B cell (primary cell): ENCODE results near the gene PKMYT1. TPM values are rescaled to one million over a fixed set of nuclear protein-coding genes. Genes with fewer than 3 reads are reported as not detected.

Source experiments
- ATAC-seq: fragments of 200-7000 bp; cut with Tn5 transposase; one replicate; pipeline ENCODE4 v1.10.0; 2021; ENCODE audit warnings: low read depth, mild to moderate bottlenecking, moderate number of reproducible peaks, moderate library complexity
- CTCF ChIA-PET: fragments of 350-600 bp; sonication (Branson Sonifier 250); formaldehyde crosslinking; loops from one replicate; lab custom pipeline; 2021; ENCODE audit warnings: antibody characterized with exemption, inconsistent platforms; lab: Charles Lee
- POLR2A ChIA-PET: fragments of 350-600 bp; sonication (Branson Sonifier 250); formaldehyde crosslinking; loops from one replicate; lab custom pipeline; 2021; ENCODE audit warnings: antibody characterized with exemption; lab: Charles Lee
- DNase-seq: peaks from one replicate; pipeline ENCODE4 v3.0.0; 2013
- H2AFZ ChIP-seq: 2 replicates; pipeline ENCODE4 v1.6.1; 2012; ENCODE audit warnings: mild to moderate bottlenecking, low read depth, low read length; ENCODE audit not compliant: insufficient read depth, poor library complexity, severe bottlenecking
- H3K27ac ChIP-seq, 2 donors: 1 replicate in 1 of 2; 2 replicates in 1 of 2; pipeline ENCODE4 v1.5.1; 2012 to 2013; ENCODE audit warnings: low read length in 2 of 2, mild to moderate bottlenecking in 2 of 2, moderate library complexity in 1 of 2
- H3K27me3 ChIP-seq, 4 experiments: fragments of 200-600 bp in 1 of 4; sonication (generic) in 1 of 4; replicated peaks in 1 of 4; 1 replicate in 2 of 4; 2 replicates in 2 of 4; pipeline versions ENCODE4 v1.6.1 to v1.7.0; 2013 to 2016; ENCODE audit warnings: low read length in 3 of 4, mild to moderate bottlenecking in 2 of 4, mixed read lengths in 1 of 4, moderate library complexity in 1 of 4; ENCODE audit not compliant: insufficient read depth in 4 of 4, control insufficient read depth in 3 of 4; ENCODE audit errors: control extremely low read depth in 1 of 4
- H3K36me3 ChIP-seq, 2 experiments: replicated peaks in 1 of 2; 1 replicate in 1 of 2; 2 replicates in 1 of 2; pipeline versions ENCODE4 v1.6.1 to v1.7.1; 2013; ENCODE audit warnings: low read length in 1 of 2; ENCODE audit not compliant: insufficient read depth in 2 of 2, control insufficient read depth in 1 of 2; ENCODE audit errors: control extremely low read depth in 1 of 2, extremely low read depth in 1 of 2
- H3K4me1 ChIP-seq, 2 donors: fragments of 200-600 bp in 1 of 2; sonication (generic) in 1 of 2; 1 replicate in 1 of 2; 2 replicates in 1 of 2; pipeline versions ENCODE4 v1.5.1 to v1.6.1; 2013 to 2017; ENCODE audit warnings: low read length in 2 of 2; ENCODE audit not compliant: control insufficient read depth in 2 of 2, insufficient read depth in 2 of 2
- H3K4me2 ChIP-seq: replicated peaks from 2 replicates; pipeline ENCODE3; 2012; ENCODE audit warnings: mild to moderate bottlenecking, low read depth, low read length; ENCODE audit not compliant: poor library complexity, severe bottlenecking
- H3K4me3 ChIP-seq, 5 experiments: fragments of 200-600 bp in 1 of 5; sonication (generic) in 1 of 5; 1 replicate in 3 of 5; 2 replicates in 2 of 5; pipeline versions ENCODE4 v1.5.1 to v1.7.0; 2011 to 2016; ENCODE audit warnings: low read length in 4 of 5, mild to moderate bottlenecking in 4 of 5, low read depth in 2 of 5, control low read depth in 1 of 5, moderate library complexity in 1 of 5; ENCODE audit not compliant: insufficient read depth in 1 of 5; ENCODE audit errors: control extremely low read depth in 1 of 5, extremely low read depth in 1 of 5
- H3K79me2 ChIP-seq: fragments of 200-600 bp; sonication (generic); one replicate; pipeline ENCODE4 v1.6.0; 2016; ENCODE audit warnings: low read length; ENCODE audit not compliant: control insufficient read depth, insufficient read depth
- H3K9ac ChIP-seq: fragments of 200-600 bp; sonication (generic); 2 replicates; pipeline ENCODE4 v1.6.1; 2017; ENCODE audit warnings: mild to moderate bottlenecking, low read length, moderate library complexity
- H3K9me3 ChIP-seq, 3 donors: one replicate each; pipeline versions ENCODE4 v1.6.1 to v1.7.1; 2013; ENCODE audit warnings: low read length in 2 of 3; ENCODE audit not compliant: control insufficient read depth in 2 of 3, insufficient read depth in 1 of 3; ENCODE audit errors: control extremely low read depth in 1 of 3
- H4K20me1 ChIP-seq: 2 replicates; pipeline ENCODE4 v1.6.0; 2012; ENCODE audit warnings: mild to moderate bottlenecking, low read length; ENCODE audit not compliant: insufficient read depth, control insufficient read depth, poor library complexity, severe bottlenecking
- H3K27ac Mint-ChIP-seq: one replicate; pipeline ENCODE4 v1.8.0; 2021; ENCODE audit warnings: mixed read lengths
- H3K27me3 Mint-ChIP-seq: one replicate; pipeline ENCODE4 v1.8.0; 2021; ENCODE audit warnings: mixed read lengths
- H3K4me1 Mint-ChIP-seq: one replicate; pipeline ENCODE4 v1.8.0; 2021; ENCODE audit warnings: mixed read lengths
- H3K4me3 Mint-ChIP-seq: one replicate; pipeline ENCODE4 v1.8.0; 2021; ENCODE audit warnings: mixed read lengths
- H3K9me3 Mint-ChIP-seq: one replicate; pipeline ENCODE4 v1.8.0; 2022; ENCODE audit warnings: mixed read lengths; ENCODE audit not compliant: insufficient read depth
- EZH2 ChIP-seq: IDR thresholded peaks from 2 replicates; pipeline ENCODE4 v1.6.1; 2012; ENCODE audit warnings: borderline replicate concordance, low read depth, mild to moderate bottlenecking, moderate library complexity, low read length; ENCODE audit not compliant: insufficient read depth, poor library complexity, severe bottlenecking
- WGBS: methylation state at CpG from one replicate; pipeline ENCODE4 v1.1.5; 2013; ENCODE audit warnings: missing lambda C conversion rate; ENCODE audit not compliant: insufficient coverage; 5-methylcytosine and 5-hydroxymethylcytosine counted together
- intact Hi-C: fragments of 100-400 bp; cut with micrococcal nuclease; formaldehyde crosslinking; loops from one replicate; pipeline ENCODE4 v1.10.0; 2022
- polyA plus RNA-seq: library from polyadenylated mRNA; depleted of rRNA; stranded (reverse); fragments of >200 nt; gene quantifications from 2 replicates; pipeline ENCODE4 v1.2.3, GENCODE V29; 2012
- total RNA-seq, 2 donors: library from RNA; stranded (reverse); fragments of 120-200 nt in 1 of 2; gene quantifications; 1 replicate in 1 of 2; 2 replicates in 1 of 2; pipeline versions ENCODE4 v1.2.3 to v1.2.4, GENCODE V29; 2013 to 2022
- TF ChIP-seq, protein P1 (sequence below): fragments of 200-600 bp; IDR thresholded peaks from one replicate; pipeline ENCODE4 v1.8.0; 2022; ENCODE audit warnings: antibody characterized with exemption, mild to moderate bottlenecking

Gene PKMYT1
- total and polyA plus RNA-seq, 2 donors (not counting 1 experiment from before 2014, with no cell fraction given): 0.67 to 2.6 TPM

GRCh38 chr16:3026003-3026378 lies 45.7 kb upstream of the PKMYT1 start:
- Histone ChIP-seq H3K9ac (no peak overlapping the region), H3K4me1 (peaks cover 51 to 58% of the 10 kb centered on the region in 2 donors), H3K79me2 (peaks cover 15% of the 10 kb centered on the region), H3K9me3 (peaks cover 0 to 13% (median 0%) of the 10 kb centered on the region in 3 donors), H3K36me3 (peaks cover 0 to 18% of the 10 kb centered on the region in 2 experiments), H3K4me2 (no peak overlapping the region), H2AFZ (no peak overlapping the region), H3K27ac (no peak overlapping the region), H3K27me3 (peaks cover 0 to 26% (median 16%) of the 10 kb centered on the region in 4 experiments), H4K20me1 (peaks cover 40% of the 10 kb centered on the region), H3K4me3 (no peak overlapping the region)
- Mint-ChIP-seq H3K27ac (no peak overlapping the region), H3K4me1 (peaks cover 48% of the 10 kb centered on the region), H3K4me3 (no peak overlapping the region), H3K27me3 (peaks cover 13% of the 10 kb centered on the region), H3K9me3 (no peaks in the 10 kb centered on the region)
- ChIA-PET CTCF (interaction anchor here (6.7 kb wide), 1 partner anchor 22 kb away, joined by 213 read pairs; no protein-coding TSS in a partner anchor), POLR2A (interaction anchor here (0.5 kb wide), 1 partner anchor 594 kb away, joined by 3 read pairs; no protein-coding TSS in a partner anchor)
- WGBS: 98% methylated on average over 8 of the region's 8 CpGs
- no peak for ATAC-seq
- intact Hi-C loops: loop anchor here (10.0 kb wide), 2 partner anchors 259 to 1721 kb away; partner anchors contain the start of genes UBE2I and ZNF263
- TF ChIP-seq EZH2: no peak
- TF ChIP-seq, protein P1, sequence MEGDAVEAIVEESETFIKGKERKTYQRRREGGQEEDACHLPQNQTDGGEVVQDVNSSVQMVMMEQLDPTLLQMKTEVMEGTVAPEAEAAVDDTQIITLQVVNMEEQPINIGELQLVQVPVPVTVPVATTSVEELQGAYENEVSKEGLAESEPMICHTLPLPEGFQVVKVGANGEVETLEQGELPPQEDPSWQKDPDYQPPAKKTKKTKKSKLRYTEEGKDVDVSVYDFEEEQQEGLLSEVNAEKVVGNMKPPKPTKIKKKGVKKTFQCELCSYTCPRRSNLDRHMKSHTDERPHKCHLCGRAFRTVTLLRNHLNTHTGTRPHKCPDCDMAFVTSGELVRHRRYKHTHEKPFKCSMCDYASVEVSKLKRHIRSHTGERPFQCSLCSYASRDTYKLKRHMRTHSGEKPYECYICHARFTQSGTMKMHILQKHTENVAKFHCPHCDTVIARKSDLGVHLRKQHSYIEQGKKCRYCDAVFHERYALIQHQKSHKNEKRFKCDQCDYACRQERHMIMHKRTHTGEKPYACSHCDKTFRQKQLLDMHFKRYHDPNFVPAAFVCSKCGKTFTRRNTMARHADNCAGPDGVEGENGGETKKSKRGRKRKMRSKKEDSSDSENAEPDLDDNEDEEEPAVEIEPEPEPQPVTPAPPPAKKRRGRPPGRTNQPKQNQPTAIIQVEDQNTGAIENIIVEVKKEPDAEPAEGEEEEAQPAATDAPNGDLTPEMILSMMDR: no peak
- no peak for DNase-seq
